GM13976 (cell line): ENCODE measurements around the gene F3.

ENCODE experiments used
- DNase-seq: peaks from one replicate; pipeline ENCODE4 v3.0.0; 2012; ENCODE audit warnings: low spot score
- in situ Hi-C: fragments of 300-500 bp; cut with MboI; formaldehyde crosslinking; loops from one replicate; pipeline ENCODE4 v1.12.0; 2022; ENCODE audit warnings: low sequenced_read_pairs, mixed read lengths, inconsistent platforms; ENCODE audit not compliant: unreplicated experiment
- TF ChIP-seq, protein P1 (sequence below): IDR thresholded peaks from 2 replicates; pipeline ENCODE4 v1.5.1; 2012; ENCODE audit warnings: borderline replicate concordance, mild to moderate bottlenecking; ENCODE audit not compliant: insufficient read depth; ENCODE audit errors: extremely low read depth, missing control alignments, control extremely low read depth

F3 gene

GRCh38 chr1:94528299-94528698 is 13.3 kb downstream of the F3 start:
- no peak for DNase-seq
- TF ChIP-seq, protein P1, sequence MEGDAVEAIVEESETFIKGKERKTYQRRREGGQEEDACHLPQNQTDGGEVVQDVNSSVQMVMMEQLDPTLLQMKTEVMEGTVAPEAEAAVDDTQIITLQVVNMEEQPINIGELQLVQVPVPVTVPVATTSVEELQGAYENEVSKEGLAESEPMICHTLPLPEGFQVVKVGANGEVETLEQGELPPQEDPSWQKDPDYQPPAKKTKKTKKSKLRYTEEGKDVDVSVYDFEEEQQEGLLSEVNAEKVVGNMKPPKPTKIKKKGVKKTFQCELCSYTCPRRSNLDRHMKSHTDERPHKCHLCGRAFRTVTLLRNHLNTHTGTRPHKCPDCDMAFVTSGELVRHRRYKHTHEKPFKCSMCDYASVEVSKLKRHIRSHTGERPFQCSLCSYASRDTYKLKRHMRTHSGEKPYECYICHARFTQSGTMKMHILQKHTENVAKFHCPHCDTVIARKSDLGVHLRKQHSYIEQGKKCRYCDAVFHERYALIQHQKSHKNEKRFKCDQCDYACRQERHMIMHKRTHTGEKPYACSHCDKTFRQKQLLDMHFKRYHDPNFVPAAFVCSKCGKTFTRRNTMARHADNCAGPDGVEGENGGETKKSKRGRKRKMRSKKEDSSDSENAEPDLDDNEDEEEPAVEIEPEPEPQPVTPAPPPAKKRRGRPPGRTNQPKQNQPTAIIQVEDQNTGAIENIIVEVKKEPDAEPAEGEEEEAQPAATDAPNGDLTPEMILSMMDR = no peak
- in situ Hi-C loops = no loop called here

DNA sequence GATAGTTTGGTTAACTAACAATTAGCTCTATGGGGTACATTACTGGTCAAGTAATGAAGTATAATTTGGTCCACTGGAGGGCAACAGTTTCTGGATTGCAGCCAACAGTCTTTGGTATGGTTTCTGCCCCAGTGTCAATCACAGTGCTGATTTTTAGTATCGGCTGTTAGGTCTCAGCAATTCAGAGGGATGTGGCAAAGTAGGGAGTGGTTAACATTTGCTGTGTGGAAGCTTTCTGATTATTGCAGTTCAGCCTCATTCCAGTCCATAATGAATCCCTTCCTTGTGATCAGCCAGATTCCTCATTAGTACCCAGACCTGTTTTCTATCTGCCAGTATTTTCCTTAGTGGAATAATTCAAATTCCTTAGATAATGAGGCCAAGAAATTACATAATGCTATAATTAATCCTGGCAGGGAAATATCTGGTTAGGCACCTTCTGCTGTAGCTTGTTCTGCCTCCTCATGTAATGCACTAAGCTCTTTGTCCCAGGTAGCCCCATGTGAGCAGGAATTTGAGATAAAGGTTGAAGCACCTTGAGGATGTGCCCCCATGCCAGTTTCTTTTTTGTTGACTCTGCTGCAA is 14.0 kb downstream of the F3 start:
- DNase-seq = no peak
- in situ Hi-C loops = no loop called here
- TF ChIP-seq, protein P1 = no peak

DNA sequence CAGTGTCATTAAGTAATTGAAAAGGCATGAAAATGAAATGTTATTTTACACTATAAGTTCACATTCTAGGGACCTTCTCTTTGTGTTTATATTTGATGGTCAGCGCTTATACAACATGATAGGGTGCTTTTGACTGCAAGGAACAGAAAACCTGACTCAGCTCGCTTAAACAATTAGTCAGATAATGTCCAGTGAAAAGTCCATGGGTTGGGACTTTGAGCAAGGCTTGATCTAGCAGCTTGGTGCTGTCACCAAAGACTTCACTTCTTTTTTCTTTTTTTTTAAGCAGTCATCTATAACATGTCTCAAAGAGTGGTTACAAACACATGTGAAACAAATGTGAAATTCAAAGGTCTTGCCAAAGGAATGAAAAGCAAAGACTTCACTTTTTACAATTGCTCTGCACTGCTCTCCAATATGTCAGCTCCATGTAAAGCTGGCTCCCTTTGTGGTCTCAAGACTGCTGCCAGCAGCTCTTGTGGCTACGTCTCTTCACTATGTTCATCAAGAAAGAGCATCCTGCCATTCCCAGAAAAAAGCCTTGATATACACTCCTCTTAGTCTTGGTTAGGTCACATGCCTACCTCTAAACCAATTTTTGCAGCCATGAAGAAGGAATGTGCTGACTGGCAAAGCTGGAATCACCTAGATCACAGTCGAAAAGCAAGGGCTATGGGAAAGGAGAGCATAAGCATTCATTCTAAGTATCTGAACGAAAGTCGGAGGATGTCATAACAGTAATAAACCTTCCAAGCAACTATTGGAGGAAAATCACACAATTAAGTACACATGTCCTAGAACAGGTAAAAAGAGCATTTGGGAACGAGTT is 15.2 kb downstream of the F3 start:
- TF ChIP-seq, protein P1 = no peak
- in situ Hi-C loops = no loop called here
- no peak for DNase-seq

DNA sequence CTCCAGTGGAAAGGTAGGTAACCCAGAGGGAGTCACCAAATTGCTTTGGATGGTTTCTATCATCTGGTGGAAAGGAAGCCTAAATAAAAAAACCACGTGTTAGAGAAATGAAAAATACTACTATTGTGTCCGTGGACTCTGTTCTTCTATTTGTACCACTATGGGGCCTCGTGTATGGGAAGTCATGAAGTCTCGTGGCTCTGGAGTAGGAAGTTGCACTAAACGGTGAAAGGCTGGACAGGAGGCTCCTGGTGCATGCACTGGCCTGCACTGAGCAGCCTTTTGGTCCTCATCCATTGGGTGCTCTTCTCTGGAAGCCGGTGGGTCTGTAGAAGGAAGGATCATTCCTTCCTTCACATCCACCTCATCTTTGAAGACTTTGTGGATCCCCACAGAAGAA is 17.0 kb downstream of the F3 start:
- DNase-seq = no peak
- in situ Hi-C loops = no loop called here
- TF ChIP-seq, protein P1 = no peak

DNA sequence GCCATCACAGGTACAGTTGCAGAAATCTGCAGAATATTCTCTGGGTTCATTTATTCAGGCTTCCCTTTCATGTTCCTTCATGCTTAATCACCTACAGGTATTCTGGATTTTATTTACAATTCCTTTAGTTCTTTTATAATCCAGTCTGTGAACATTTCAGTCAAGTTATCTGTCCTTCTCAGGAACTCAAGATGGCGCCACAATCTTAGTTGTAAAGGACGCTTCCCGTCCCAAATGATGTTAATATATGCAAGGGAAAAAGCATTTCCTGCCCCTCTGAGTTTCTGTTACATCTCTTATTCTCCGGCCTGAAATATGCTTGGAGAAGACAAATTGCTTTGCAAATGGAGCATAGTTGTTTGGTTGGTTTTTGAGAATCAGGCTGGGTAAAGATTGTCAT is 19.3 kb downstream of the F3 start:
- no peak for DNase-seq
- TF ChIP-seq, protein P1 = peak; percentile 17
- in situ Hi-C loops = no loop called here

GRCh38 chr1:94519351-94519750 is 22.2 kb downstream of the F3 start:
- no peak for DNase-seq
- in situ Hi-C loops = no loop called here
- TF ChIP-seq, protein P1 = no peak
